AG04450 (cell line): ENCODE results near the gene RBBP6. TPM values are rescaled to one million over a fixed set of nuclear protein-coding genes. Genes with fewer than 3 reads are reported as not detected.

Experiments used
- CTCF ChIA-PET: fragments of 300-600, 350-600 bp; formaldehyde crosslinking; extraction: SDS; loops from one replicate; lab custom pipeline; 2022; ENCODE audit warnings: antibody characterized with exemption, inconsistent platforms; lab: Charles Lee
- POLR2A ChIA-PET: fragments of 350-600 bp; formaldehyde crosslinking; extraction: SDS; loops from one replicate; lab custom pipeline; 2021; ENCODE audit warnings: antibody characterized with exemption, inconsistent platforms; lab: Yijun Ruan, JAX
- DNase-seq: peaks from one replicate; pipeline ENCODE4 v3.0.0-alpha.2; 2011; ENCODE audit warnings: low read depth, low spot score
- H3K27ac ChIP-seq: one replicate; pipeline ENCODE4 v1.5.1; 2012; ENCODE audit warnings: low read depth, low read length, control low read depth
- H3K27me3 ChIP-seq: one replicate; pipeline ENCODE4 v1.6.0; 2012; ENCODE audit warnings: low read length; ENCODE audit not compliant: control insufficient read depth, insufficient read depth
- H3K4me3 ChIP-seq: 2 replicates; pipeline ENCODE4 v1.5.1; 2011; ENCODE audit warnings: mild to moderate bottlenecking, low read depth, low read length, control low read depth
- H3K9me3 ChIP-seq: 2 replicates; pipeline ENCODE4 v1.5.1; 2012; ENCODE audit warnings: low read length; ENCODE audit not compliant: control insufficient read depth, insufficient read depth
- CTCF ChIP-seq: IDR thresholded peaks from 2 replicates; pipeline ENCODE4 v1.5.1; 2011; ENCODE audit warnings: low read depth, low read length, control low read depth, inconsistent platforms
- polyA plus RNA-seq: library from polyadenylated mRNA; depleted of rRNA; stranded (reverse); fragments of >200 nt; gene quantifications from 2 replicates; pipeline ENCODE4 v1.2.3, GENCODE V29; 2011

RBBP6 gene
- polyA plus RNA-seq, 1 experiment = 41.7 TPM

GRCh38 chr16:24497440-24497839 is 41.9 kb upstream of the RBBP6 start:
- ChIA-PET CTCF (interaction anchor here (0.7 kb wide), 1 partner anchor 304 kb away, joined by 5 read pairs; no protein-coding TSS in a partner anchor), POLR2A (no interaction called here)
- no peak overlapping the region for H3K4me3 ChIP-seq
- no peak for TF ChIP-seq CTCF
- H3K27me3 ChIP-seq = peaks cover 2% of the 10 kb centered on the region
- no peak overlapping the region for H3K27ac ChIP-seq
- DNase-seq = no peak
- no peaks in the 10 kb centered on the region for H3K9me3 ChIP-seq

GRCh38 chr16:24499193-24499814 is 40.1 kb upstream of the RBBP6 start:
- Histone ChIP-seq H3K4me3 (no peak overlapping the region), H3K27ac (no peak overlapping the region), H3K9me3 (no peaks in the 10 kb centered on the region), H3K27me3 (peaks cover 4% of the 10 kb centered on the region)
- no peak for DNase-seq
- ChIA-PET CTCF (interaction anchor here (1.1 to 3.5 kb wide), 4 partner anchors 9 to 457 kb away, joined by 3 to 22 read pairs (median 8); no protein-coding TSS in a partner anchor), POLR2A (no interaction called here)
- peak; percentile 32 for TF ChIP-seq CTCF

- peaks cover 3% of the 10 kb centered on the region for H3K27me3 ChIP-seq
- H3K4me3 ChIP-seq = no peak overlapping the region
- peak; percentile 16 for DNase-seq
- no peak overlapping the region for H3K27ac ChIP-seq
- TF ChIP-seq CTCF = peak; percentile 75
- ChIA-PET CTCF (interaction anchor here (0.5 to 3.6 kb wide), 46 partner anchors 8 to 1069 kb away, joined by 3 to 133 read pairs (median 4); partner anchors contain the start of gene RBBP6), POLR2A (no interaction called here)
- no peaks in the 10 kb centered on the region for H3K9me3 ChIP-seq
Measured at GRCh38 chr16:24504472-24505345, 34.7 kb upstream of the RBBP6 start.

GRCh38 chr16:24505959-24506358 is 33.4 kb upstream of the RBBP6 start:
- H3K27me3 ChIP-seq = peaks cover 3% of the 10 kb centered on the region

More at GRCh38 chr16:24505959-24506358, 33.4 kb upstream of the RBBP6 start:
- ChIA-PET POLR2A (interaction anchor here (0.6 kb wide), 1 partner anchor 771 kb away, joined by 4 read pairs; no protein-coding TSS in a partner anchor), CTCF (interaction anchor here (0.6 to 3.6 kb wide), 6 partner anchors 11 to 770 kb away, joined by 3 to 133 read pairs (median 11); no protein-coding TSS in a partner anchor)
- DNase-seq = no peak
- Histone ChIP-seq H3K9me3 (no peaks in the 10 kb centered on the region), H3K4me3 (no peak overlapping the region), H3K27ac (no peak overlapping the region)
- no peak for TF ChIP-seq CTCF
